Type B pancreatic cell (in vitro differentiated cells): ENCODE results near the gene ARRDC1. TPM values are rescaled to one million over a fixed set of nuclear protein-coding genes. Genes with fewer than 3 reads are reported as not detected.

Experiments used
- DNase-seq: peaks from one replicate; pipeline ENCODE4 v3.0.0; 2021; ENCODE audit warnings: mixed read lengths; ENCODE audit not compliant: unreplicated experiment; ENCODE audit errors: extremely low spot score
- H3K27ac Mint-ChIP-seq: 2 replicates; pipeline ENCODE4 v1.8.0; 2021; ENCODE audit warnings: mild to moderate bottlenecking, mixed read lengths
- H3K27me3 Mint-ChIP-seq: 2 replicates; pipeline ENCODE4 v1.8.0; 2021; ENCODE audit warnings: mixed read lengths
- H3K36me3 Mint-ChIP-seq: 2 replicates; pipeline ENCODE4 v1.8.0; 2021; ENCODE audit warnings: mixed read lengths
- H3K4me1 Mint-ChIP-seq: one replicate; pipeline ENCODE4 v1.8.0; 2021; ENCODE audit warnings: mixed read lengths; ENCODE audit not compliant: unreplicated experiment
- H3K4me3 Mint-ChIP-seq: 2 replicates; pipeline ENCODE4 v1.8.0; 2021; ENCODE audit warnings: mild to moderate bottlenecking, mixed read lengths
- H3K9me3 Mint-ChIP-seq: 2 replicates; pipeline ENCODE4 v1.8.0; 2021; ENCODE audit warnings: mixed read lengths
- CTCF ChIP-seq: fragments of 200-600 bp; sonication (generic); conservative IDR thresholded peaks from 2 replicates; pipeline ENCODE4 v1.5.0; 2021; ENCODE audit warnings: antibody characterized with exemption, mild to moderate bottlenecking
- total RNA-seq: library from RNA; stranded (reverse); gene quantifications from 2 replicates; pipeline ENCODE4 v1.2.1, GENCODE V29; 2021; ENCODE audit warnings: low replicate concordance

The ARRDC1 gene
- total RNA-seq, 1 donor from 2014 or later = 46.4 TPM

DNA sequence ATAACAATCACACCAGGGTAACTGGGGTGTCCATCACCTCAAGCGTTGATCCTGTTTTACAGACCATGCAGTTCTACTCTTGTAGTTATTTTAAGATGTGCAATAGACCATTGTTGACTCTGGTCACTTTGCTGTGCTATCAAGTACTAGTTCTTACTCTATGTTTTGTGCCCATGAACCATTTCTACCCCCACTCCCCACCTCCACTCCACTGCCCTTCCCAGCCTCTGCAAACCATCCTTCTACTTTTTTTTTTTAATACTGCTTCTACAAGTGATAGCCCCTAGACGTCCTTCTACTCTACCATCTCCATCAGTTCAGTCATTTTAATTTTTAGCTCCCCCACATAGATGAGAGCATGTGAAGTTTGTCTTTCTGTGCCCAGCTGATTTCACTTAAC, 52.1 kb downstream of the ARRDC1 start:
- peaks cover 10% of the 10 kb centered on the region for H3K4me1 Mint-ChIP-seq
- H3K27ac Mint-ChIP-seq = no peak overlapping the region
- TF ChIP-seq CTCF = no peak
- no peak for DNase-seq
- no peak overlapping the region for H3K4me3 Mint-ChIP-seq
- H3K27me3 Mint-ChIP-seq = no peaks in the 10 kb centered on the region
- no peaks in the 10 kb centered on the region for H3K9me3 Mint-ChIP-seq
- peaks cover 9% of the 10 kb centered on the region for H3K36me3 Mint-ChIP-seq

DNA sequence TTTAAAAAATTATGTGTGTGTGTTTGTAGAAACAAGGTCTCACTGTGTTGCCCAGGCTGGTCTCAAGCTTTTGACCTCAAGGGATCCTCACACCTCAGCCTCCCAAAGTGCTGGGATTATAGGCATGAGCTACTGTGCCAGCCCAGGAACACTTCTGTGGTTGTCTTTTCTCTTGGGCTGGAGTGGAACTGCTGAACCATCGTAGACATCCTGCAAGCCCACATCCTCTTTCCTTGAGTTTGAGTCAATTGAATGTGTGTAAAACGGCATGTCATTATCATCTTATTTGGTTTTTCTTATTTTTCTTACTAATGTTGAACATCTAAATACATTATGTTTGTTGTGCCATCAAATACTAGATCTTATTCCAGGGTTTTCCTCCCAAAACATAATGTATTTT, 53.3 kb downstream of the ARRDC1 start:
- Mint-ChIP-seq H3K4me3 (no peak overlapping the region), H3K4me1 (peaks cover 16% of the 10 kb centered on the region), H3K9me3 (no peaks in the 10 kb centered on the region), H3K36me3 (peaks cover 13% of the 10 kb centered on the region), H3K27me3 (no peaks in the 10 kb centered on the region), H3K27ac (no peak overlapping the region)
- TF ChIP-seq CTCF = no peak
- no peak for DNase-seq

- TF ChIP-seq CTCF = no peak
- no peaks in the 10 kb centered on the region for H3K9me3 Mint-ChIP-seq
- peaks cover 22% of the 10 kb centered on the region for H3K4me1 Mint-ChIP-seq
- H3K4me3 Mint-ChIP-seq = no peak overlapping the region
- no peak overlapping the region for H3K27ac Mint-ChIP-seq
- DNase-seq = no peak
- H3K36me3 Mint-ChIP-seq = peaks cover 13% of the 10 kb centered on the region
- no peaks in the 10 kb centered on the region for H3K27me3 Mint-ChIP-seq
Observed at GRCh38 chr9:137660144-137660543, 54.7 kb downstream of the ARRDC1 start.

GRCh38 chr9:137663584-137663983, 58.1 kb downstream of the ARRDC1 start:
- TF ChIP-seq CTCF = no peak
- Mint-ChIP-seq H3K4me1 (peaks cover 34% of the 10 kb centered on the region), H3K27me3 (no peaks in the 10 kb centered on the region), H3K4me3 (no peak overlapping the region), H3K36me3 (peaks cover 16% of the 10 kb centered on the region), H3K27ac (peak overlapping the region; percentile 2), H3K9me3 (no peaks in the 10 kb centered on the region)
- DNase-seq = no peak

DNA sequence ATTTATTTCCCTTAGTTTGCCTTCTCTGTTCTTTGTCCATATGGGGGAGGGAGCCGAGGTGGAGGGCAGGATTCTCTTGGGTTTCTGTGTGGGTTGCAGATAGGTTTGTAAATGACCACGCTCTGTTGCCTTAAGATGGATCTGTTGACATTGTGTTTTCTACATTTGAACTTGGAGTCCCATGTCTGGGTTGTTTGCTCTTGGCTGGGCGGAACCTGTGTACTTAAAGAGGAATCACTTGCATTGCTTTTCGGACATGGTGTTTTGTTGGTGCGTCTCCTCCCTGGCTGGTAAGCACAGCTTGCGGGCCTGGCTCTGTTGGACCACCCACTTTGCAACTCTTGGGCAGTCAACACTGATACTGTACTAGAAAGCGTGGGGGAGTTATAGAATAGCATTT, 59.2 kb downstream of the ARRDC1 start:
- DNase-seq = no peak
- H3K27ac Mint-ChIP-seq = peak overlapping the region; percentile 43
- H3K4me1 Mint-ChIP-seq = peaks cover 34% of the 10 kb centered on the region

More for the DNA sequence above, 59.2 kb downstream of the ARRDC1 start:
- H3K27me3 Mint-ChIP-seq = no peaks in the 10 kb centered on the region
- H3K4me3 Mint-ChIP-seq = peak overlapping the region; percentile 17
- H3K36me3 Mint-ChIP-seq = peaks cover 23% of the 10 kb centered on the region
- TF ChIP-seq CTCF = no peak
- no peaks in the 10 kb centered on the region for H3K9me3 Mint-ChIP-seq

Other genes with a start within 250 kb of the ARRDC1 start
- gene EXD3, start 182.5 kb upstream of the ARRDC1 start, total RNA-seq = 15.5 and 19.5 TPM in 2 replicates
- gene NOXA1, start 182.3 kb upstream of the ARRDC1 start, total RNA-seq = 6.4 and 14.3 TPM in 2 replicates
- 2.1 and 3.5 TPM in 2 replicates for gene ENTPD8, start 164.3 kb upstream of the ARRDC1 start, total RNA-seq
- 51.2 and 67.8 TPM in 2 replicates for gene NSMF, start 146.4 kb upstream of the ARRDC1 start, total RNA-seq
- 2.5 and 3.1 TPM in 2 replicates for gene PNPLA7, start 55.3 kb upstream of the ARRDC1 start, total RNA-seq
- gene MRPL41, start 53.8 kb upstream of the ARRDC1 start, total RNA-seq = 50.4 and 51.6 TPM in 2 replicates
- 33.8 and 45.8 TPM in 2 replicates for gene DPH7, start 26.8 kb upstream of the ARRDC1 start, total RNA-seq
- gene ZMYND19, start 15.2 kb upstream of the ARRDC1 start, total RNA-seq = 41.7 and 45.3 TPM in 2 replicates
- gene EHMT1, start 13.3 kb downstream of the ARRDC1 start, total RNA-seq = 99.8 and 111 TPM in 2 replicates